GM23248 (cell line): ENCODE results near the gene CAPN8. TPM values are rescaled to one million over a fixed set of nuclear protein-coding genes. Genes with fewer than 3 reads are reported as not detected.

ENCODE experiments used
- DNase-seq: peaks from one replicate; pipeline ENCODE4 v3.0.0-alpha.2; 2015
- H2AFZ ChIP-seq: fragments of 200-600 bp; sonication (generic); 2 replicates; pipeline ENCODE4 v1.6.1; 2016; ENCODE audit warnings: antibody characterized with exemption
- H3F3A ChIP-seq: fragments of 200-600 bp; sonication (generic); 2 replicates; pipeline ENCODE4 v1.6.1; 2016; ENCODE audit warnings: mild to moderate bottlenecking, antibody characterized with exemption, mixed run types; ENCODE audit not compliant: insufficient read depth
- H3K27ac ChIP-seq: fragments of 200-600 bp; sonication (generic); 2 replicates; pipeline ENCODE4 v1.5.1; 2016; ENCODE audit warnings: mild to moderate bottlenecking
- H3K27me3 ChIP-seq: fragments of 200-600 bp; sonication (generic); replicated peaks from 2 replicates; pipeline ENCODE4 v1.6.1; 2016; ENCODE audit warnings: mild to moderate bottlenecking; ENCODE audit not compliant: insufficient read depth
- H3K36me3 ChIP-seq: fragments of 200-600 bp; sonication (generic); 2 replicates; pipeline ENCODE4 v1.6.1; 2016; ENCODE audit warnings: low read depth, mild to moderate bottlenecking
- H3K4me1 ChIP-seq: fragments of 200-600 bp; sonication (generic); 2 replicates; pipeline ENCODE4 v1.6.1; 2016; ENCODE audit warnings: mild to moderate bottlenecking; ENCODE audit not compliant: insufficient read depth
- H3K4me2 ChIP-seq: fragments of 200-600 bp; sonication (generic); one replicate; pipeline ENCODE4 v1.6.1; 2016; ENCODE audit warnings: mild to moderate bottlenecking; ENCODE audit not compliant: unreplicated experiment
- H3K4me3 ChIP-seq: fragments of 200-600 bp; sonication (generic); 2 replicates; pipeline ENCODE4 v1.5.1; 2016; ENCODE audit warnings: mild to moderate bottlenecking
- H3K79me2 ChIP-seq: fragments of 200-600 bp; sonication (generic); 2 replicates; pipeline ENCODE4 v1.6.1; 2016; ENCODE audit warnings: mild to moderate bottlenecking; ENCODE audit not compliant: insufficient read depth
- H3K9ac ChIP-seq: fragments of 200-600 bp; sonication (generic); 2 replicates; pipeline ENCODE4 v1.6.1; 2016; ENCODE audit warnings: mild to moderate bottlenecking
- H3K9me2 ChIP-seq: fragments of 200-600 bp; sonication (generic); 2 replicates; pipeline ENCODE4 v1.6.1; 2016; ENCODE audit warnings: mixed run types, mild to moderate bottlenecking, moderate library complexity; ENCODE audit not compliant: insufficient read depth
- H3K9me3 ChIP-seq: fragments of 200-600 bp; sonication (generic); one replicate; pipeline ENCODE4 v1.6.1; 2017; ENCODE audit warnings: low read depth
- H4K20me1 ChIP-seq: fragments of 200-600 bp; sonication (generic); 2 replicates; pipeline ENCODE4 v1.6.0; 2016; ENCODE audit not compliant: insufficient read depth
- EZH2 ChIP-seq: fragments of 200-600 bp; sonication (generic); IDR thresholded peaks from 2 replicates; pipeline ENCODE4 v1.6.1; 2018; ENCODE audit warnings: antibody characterized with exemption, mild to moderate bottlenecking; ENCODE audit not compliant: insufficient read depth, poor library complexity, severe bottlenecking
- EZH2phosphoT487 ChIP-seq: fragments of 200-600 bp; sonication (generic); IDR thresholded peaks from 2 replicates; pipeline ENCODE4 v1.6.1; 2018; ENCODE audit warnings: antibody characterized with exemption, moderate library complexity, mild to moderate bottlenecking, low read depth; ENCODE audit not compliant: insufficient read depth
- WGBS, 2 experiments: methylation state at CpG; one replicate each; pipeline ENCODE4 v1.1.6; 2015 to 2017; ENCODE audit warnings: low lambda C conversion rate in 2 of 2, low coverage in 1 of 2; ENCODE audit errors: missing lambda C conversion rate in 2 of 2; 5-methylcytosine and 5-hydroxymethylcytosine counted together
- in situ Hi-C: fragments of 300-500 bp; cut with MboI; formaldehyde crosslinking; loops from 2 replicates; pipeline ENCODE4 v1.15.0; 2020
- polyA plus RNA-seq: library from polyadenylated mRNA; unstranded; fragments of >200 nt; fragmentation: Nextera tagmentation; extraction: Ambion mirVana; gene quantifications from 2 replicates; pipeline ENCODE4 v1.2.1, GENCODE V29; 2016
- total RNA-seq: library from RNA; depleted of rRNA; stranded (reverse); fragments of >200 nt; shearing (Covaris generic); gene quantifications from 2 replicates; pipeline ENCODE4 v1.2.3, GENCODE V29; 2014

Gene CAPN8
- total and polyA plus RNA-seq, 2 experiments from 2014 or later: not detected

GRCh38 chr1:223712850-223713474, 47.5 kb upstream of the CAPN8 start:
- Histone ChIP-seq H4K20me1 (peaks cover 4% of the 10 kb centered on the region; the same call in 1 of the 2 replicates), H3K9ac (peak overlapping the region; percentile 97), H3K9me2 (no peaks in the 10 kb centered on the region), H3K27ac (peak overlapping the region; percentile 87), H3K27me3 (no peaks in the 10 kb centered on the region), H3F3A (peaks cover 66% of the 10 kb centered on the region), H3K4me2 (peak overlapping the region; percentile 98), H3K9me3 (no peaks in the 10 kb centered on the region), H3K79me2 (peaks cover 62% of the 10 kb centered on the region), H2AFZ (peak overlapping the region; percentile 54), H3K36me3 (no peaks in the 10 kb centered on the region), H3K4me3 (peak overlapping the region; percentile 89), H3K4me1 (peaks cover 51% of the 10 kb centered on the region)
- 2% methylated on average over 11 to 21 of the region's 40 CpGs for WGBS, 2 experiments
- in situ Hi-C loops: no loop called here
- peak; percentile 58 for DNase-seq
- TF ChIP-seq EZH2phosphoT487 (no peak), EZH2 (no peak)

DNA sequence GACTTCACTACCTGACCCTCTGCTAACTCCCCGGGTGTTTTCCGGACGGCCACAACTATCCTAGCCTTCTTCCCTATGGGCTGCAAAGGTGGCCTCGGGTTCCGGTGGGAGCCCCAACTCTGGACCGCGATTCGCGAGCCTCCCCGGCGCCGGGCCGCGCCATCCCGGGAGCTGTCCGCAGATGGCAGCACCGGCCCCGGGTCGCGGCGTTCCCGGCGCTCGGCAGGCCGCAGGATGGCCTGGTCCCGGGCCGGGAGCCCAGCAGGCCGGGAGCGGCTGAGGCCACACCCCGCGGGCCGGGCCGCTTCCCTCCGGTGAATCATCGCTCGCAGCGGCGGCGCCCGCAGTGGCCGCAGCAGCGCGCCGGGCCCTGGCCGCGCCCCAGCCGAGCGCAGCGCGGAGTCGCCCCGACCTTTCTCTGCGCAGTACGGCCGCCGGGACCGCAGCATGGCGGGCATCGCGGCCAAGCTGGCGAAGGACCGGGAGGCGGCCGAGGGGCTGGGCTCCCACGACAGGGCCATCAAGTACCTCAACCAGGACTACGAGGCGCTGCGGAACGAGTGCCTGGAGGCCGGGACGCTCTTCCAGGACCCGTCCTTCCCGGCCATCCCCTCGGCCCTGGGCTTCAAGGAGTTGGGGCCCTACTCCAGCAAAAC, 46.8 kb upstream of the CAPN8 start, which contains the start of gene CAPN2:
Gene CAPN2, plus strand, starts transcription at position 346 of the 656 bp plus-strand sequence. Its CDS starts 102 bp downstream, at position 448.
- Histone ChIP-seq H3F3A (peaks cover 66% of the 10 kb centered on the region), H3K79me2 (peaks cover 56% of the 10 kb centered on the region), H3K9me2 (no peaks in the 10 kb centered on the region), H3K9ac (peak within 1 kb of the TSS; percentile 97), H3K27me3 (no peaks in the 10 kb centered on the region), H3K4me1 (peaks cover 53% of the 10 kb centered on the region), H3K9me3 (no peaks in the 10 kb centered on the region), H4K20me1 (peaks cover 4% of the 10 kb centered on the region; the same call in 1 of the 2 replicates), H2AFZ (peak within 1 kb of the TSS; percentile 75), H3K4me3 (peak within 1 kb of the TSS; percentile 89), H3K36me3 (no peaks in the 10 kb centered on the region), H3K27ac (peak within 1 kb of the TSS; percentile 87), H3K4me2 (peak within 1 kb of the TSS; percentile 98)
- 1% methylated on average over 58 to 61 of the region's 74 CpGs for WGBS, 2 experiments
- in situ Hi-C loops: no loop called here
- no peak for TF ChIP-seq EZH2phosphoT487
- TF ChIP-seq EZH2: no peak
- DNase-seq: peak; percentile 98

- Histone ChIP-seq H3K9me3 (no peaks in the 10 kb centered on the region), H3K4me1 (peaks cover 50% of the 10 kb centered on the region), H3F3A (peaks cover 64% of the 10 kb centered on the region), H3K9me2 (no peaks in the 10 kb centered on the region), H3K79me2 (peaks cover 50% of the 10 kb centered on the region), H3K36me3 (no peaks in the 10 kb centered on the region), H3K27ac (peak overlapping the region; percentile 87), H3K9ac (peak overlapping the region; percentile 97), H3K27me3 (no peaks in the 10 kb centered on the region), H2AFZ (peak overlapping the region; percentile 75), H3K4me3 (peak overlapping the region; percentile 89), H3K4me2 (peak overlapping the region; percentile 81), H4K20me1 (peaks cover 4% of the 10 kb centered on the region; the same call in 1 of the 2 replicates)
- DNase-seq: no peak
- no peak for TF ChIP-seq EZH2phosphoT487
- no peak for TF ChIP-seq EZH2
- in situ Hi-C loops: no loop called here
- WGBS, 2 experiments: 77 to 80% methylated on average over 15 of the region's 15 CpGs
Measured at GRCh38 chr1:223711747-223712193, 46.3 kb upstream of the CAPN8 start.

DNA sequence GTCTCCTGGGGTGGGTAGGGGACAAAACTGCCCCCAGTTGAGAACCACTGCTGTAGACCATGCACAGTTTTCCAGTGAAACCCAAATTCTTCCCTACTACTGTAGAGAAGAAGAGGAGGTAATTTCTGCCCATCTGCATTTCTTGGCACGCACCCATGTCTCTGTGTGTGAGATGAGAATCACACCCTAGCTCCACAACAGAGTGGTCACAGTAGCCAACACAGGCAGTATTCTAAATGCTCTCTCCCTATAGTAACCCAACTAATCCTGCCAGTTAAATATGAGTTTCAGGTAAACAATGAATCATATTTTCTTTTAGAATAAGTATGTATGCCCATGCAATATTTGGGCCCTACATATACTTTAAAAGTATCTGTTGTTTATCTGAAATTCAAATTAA, 45.7 kb upstream of the CAPN8 start:
- Histone ChIP-seq H3K4me3 (no peak overlapping the region), H3K79me2 (peaks cover 44% of the 10 kb centered on the region), H3K9ac (no peak overlapping the region), H3K4me2 (no peak overlapping the region), H2AFZ (no peak overlapping the region), H3K27ac (no peak overlapping the region), H3K4me1 (peaks cover 50% of the 10 kb centered on the region), H3K9me2 (no peaks in the 10 kb centered on the region), H3K36me3 (no peaks in the 10 kb centered on the region), H3K9me3 (no peaks in the 10 kb centered on the region), H3K27me3 (no peaks in the 10 kb centered on the region), H3F3A (peaks cover 67% of the 10 kb centered on the region), H4K20me1 (peaks cover 3% of the 10 kb centered on the region; the same call in 1 of the 2 replicates)
- in situ Hi-C loops: no loop called here
- 55 to 58% methylated on average over 1 of the region's 1 CpG for WGBS, 2 experiments
- TF ChIP-seq EZH2 (no peak), EZH2phosphoT487 (no peak)
- peak; percentile 66 for DNase-seq
